CD4-positive, alpha-beta T cell (primary cell): ENCODE data around the gene DNAJC13. TPM values are rescaled to one million over a fixed set of nuclear protein-coding genes. Genes with fewer than 3 reads are reported as not detected.

Source experiments
- ATAC-seq: fragments of 200-7000 bp; cut with Tn5 transposase; one replicate; pipeline ENCODE4 v1.10.0; 2022; ENCODE audit warnings: mild to moderate bottlenecking; ENCODE audit not compliant: poor library complexity
- CTCF ChIA-PET: fragments of 350-600 bp; sonication (Branson Sonifier 250); formaldehyde crosslinking; loops from one replicate; lab custom pipeline; 2021; ENCODE audit warnings: antibody characterized with exemption, inconsistent platforms; lab: Charles Lee
- POLR2A ChIA-PET: fragments of 350-600 bp; sonication (Branson Sonifier 250); formaldehyde crosslinking; loops from one replicate; lab custom pipeline; 2021; ENCODE audit warnings: antibody characterized with exemption, inconsistent platforms; lab: Charles Lee
- DNase-seq, 14 experiments: peaks; one replicate each; pipeline ENCODE4 v3.0.0-alpha.2; 2013 to 2020; ENCODE audit warnings: mixed read lengths in 2 of 14
- H3K27ac ChIP-seq, 2 donors: one replicate each; pipeline versions ENCODE4 v1.5.1 to v1.7.0; 2013; ENCODE audit warnings: low read length in 2 of 2, low read depth in 1 of 2, mild to moderate bottlenecking in 1 of 2
- H3K27me3 ChIP-seq, 2 experiments: 1 replicate in 1 of 2; 2 replicates in 1 of 2; pipeline versions ENCODE4 v1.6.1 to v1.7.0; 2013; ENCODE audit warnings: low read length in 2 of 2, control low read depth in 1 of 2, mild to moderate bottlenecking in 1 of 2, moderate library complexity in 1 of 2; ENCODE audit not compliant: insufficient read depth in 2 of 2, control insufficient read depth in 1 of 2
- H3K36me3 ChIP-seq: one replicate; pipeline ENCODE4 v1.6.1; 2013; ENCODE audit warnings: low read length, control low read depth; ENCODE audit not compliant: insufficient read depth
- H3K4me1 ChIP-seq: one replicate; pipeline ENCODE4 v1.6.1; 2013; ENCODE audit warnings: low read length, control low read depth; ENCODE audit not compliant: insufficient read depth
- H3K4me3 ChIP-seq: one replicate; pipeline ENCODE4 v1.5.1; 2013; ENCODE audit warnings: mild to moderate bottlenecking, low read length, moderate library complexity
- H3K9me3 ChIP-seq, 2 experiments: 1 replicate in 1 of 2; 2 replicates in 1 of 2; pipeline versions ENCODE4 v1.6.1 to v1.7.0; 2013; ENCODE audit warnings: low read length in 2 of 2, mild to moderate bottlenecking in 2 of 2, control low read depth in 1 of 2, moderate library complexity in 1 of 2; ENCODE audit not compliant: control insufficient read depth in 1 of 2, insufficient read depth in 1 of 2
- H3K27ac Mint-ChIP-seq: one replicate; pipeline ENCODE4 v1.8.0; 2020; ENCODE audit warnings: mixed read lengths
- H3K27me3 Mint-ChIP-seq: one replicate; pipeline ENCODE4 v1.8.0; 2021; ENCODE audit warnings: mixed read lengths
- H3K36me3 Mint-ChIP-seq: one replicate; pipeline ENCODE4 v1.8.0; 2021; ENCODE audit warnings: low read depth, mixed read lengths
- H3K4me1 Mint-ChIP-seq: one replicate; pipeline ENCODE4 v1.8.0; 2021; ENCODE audit warnings: low read depth, mixed read lengths
- H3K4me3 Mint-ChIP-seq: one replicate; pipeline ENCODE4 v1.8.0; 2020; ENCODE audit warnings: mild to moderate bottlenecking, mixed read lengths
- H3K9me3 Mint-ChIP-seq: one replicate; pipeline ENCODE4 v1.8.0; 2020; ENCODE audit warnings: mixed read lengths
- intact Hi-C, 2 experiments: fragments of 100-400 bp; cut with DNase I in 1 of 2; cut with micrococcal nuclease in 1 of 2; formaldehyde crosslinking; loops; one replicate each; pipeline versions ENCODE4 v1.15.1 to v1.9.0; 2023 to 2025; cut with DNase I, micrococcal nuclease
- total RNA-seq, 174 experiments: library from RNA in 2 of 174; stranded (reverse) in 2 of 174; gene quantifications; one replicate each; pipeline ENCODE4 v1.2.3 and lab custom pipeline; 2021 to 2026
- TF ChIP-seq, protein P1 (sequence below): fragments of 200-600 bp; IDR thresholded peaks from one replicate; pipeline ENCODE4 v1.8.0; 2022; ENCODE audit warnings: antibody characterized with exemption, mild to moderate bottlenecking

DNAJC13 gene
- total RNA-seq, 2 experiments from 2014 or later: 13.5 to 14.3 TPM

DNA sequence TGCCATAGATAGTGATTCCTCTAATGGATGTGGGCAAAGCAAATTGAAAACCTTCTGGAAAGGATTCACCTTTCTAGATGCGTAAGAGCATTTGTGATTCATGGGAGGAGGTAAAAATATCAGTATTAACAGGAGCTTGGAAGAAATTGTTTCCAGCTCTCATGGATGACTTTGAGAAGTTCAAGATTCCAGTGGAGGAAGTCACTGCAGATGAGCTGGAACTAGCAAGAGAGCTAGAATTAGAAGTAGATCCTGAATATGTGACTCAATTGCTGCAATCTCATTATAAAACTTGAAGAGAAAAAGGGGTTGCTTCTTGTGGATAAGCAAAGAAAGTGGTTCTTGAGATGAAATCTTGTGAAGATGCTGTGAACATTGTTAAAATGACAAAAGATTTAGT lies 91.8 kb downstream of the DNAJC13 start:
- Mint-ChIP-seq H3K27ac (no peak overlapping the region), H3K36me3 (peaks cover 89% of the 10 kb centered on the region), H3K4me3 (no peak overlapping the region), H3K4me1 (no peaks in the 10 kb centered on the region), H3K9me3 (no peaks in the 10 kb centered on the region), H3K27me3 (no peaks in the 10 kb centered on the region)
- intact Hi-C loops: loop anchor here in 1 of 2 experiments (10.0 kb wide), 2 partner anchors 154 to 186 kb away; no protein-coding TSS in a partner anchor
- Histone ChIP-seq H3K9me3 (no peaks in the 10 kb centered on the region), H3K4me1 (no peaks in the 10 kb centered on the region), H3K27ac (no peak overlapping the region), H3K36me3 (peaks cover 80% of the 10 kb centered on the region), H3K4me3 (no peak overlapping the region), H3K27me3 (no peaks in the 10 kb centered on the region)
- ChIA-PET POLR2A (no interaction called here), CTCF (no interaction called here)
- DNase-seq (no peak), ATAC-seq (no peak)
- TF ChIP-seq, protein P1, sequence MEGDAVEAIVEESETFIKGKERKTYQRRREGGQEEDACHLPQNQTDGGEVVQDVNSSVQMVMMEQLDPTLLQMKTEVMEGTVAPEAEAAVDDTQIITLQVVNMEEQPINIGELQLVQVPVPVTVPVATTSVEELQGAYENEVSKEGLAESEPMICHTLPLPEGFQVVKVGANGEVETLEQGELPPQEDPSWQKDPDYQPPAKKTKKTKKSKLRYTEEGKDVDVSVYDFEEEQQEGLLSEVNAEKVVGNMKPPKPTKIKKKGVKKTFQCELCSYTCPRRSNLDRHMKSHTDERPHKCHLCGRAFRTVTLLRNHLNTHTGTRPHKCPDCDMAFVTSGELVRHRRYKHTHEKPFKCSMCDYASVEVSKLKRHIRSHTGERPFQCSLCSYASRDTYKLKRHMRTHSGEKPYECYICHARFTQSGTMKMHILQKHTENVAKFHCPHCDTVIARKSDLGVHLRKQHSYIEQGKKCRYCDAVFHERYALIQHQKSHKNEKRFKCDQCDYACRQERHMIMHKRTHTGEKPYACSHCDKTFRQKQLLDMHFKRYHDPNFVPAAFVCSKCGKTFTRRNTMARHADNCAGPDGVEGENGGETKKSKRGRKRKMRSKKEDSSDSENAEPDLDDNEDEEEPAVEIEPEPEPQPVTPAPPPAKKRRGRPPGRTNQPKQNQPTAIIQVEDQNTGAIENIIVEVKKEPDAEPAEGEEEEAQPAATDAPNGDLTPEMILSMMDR: no peak

DNA sequence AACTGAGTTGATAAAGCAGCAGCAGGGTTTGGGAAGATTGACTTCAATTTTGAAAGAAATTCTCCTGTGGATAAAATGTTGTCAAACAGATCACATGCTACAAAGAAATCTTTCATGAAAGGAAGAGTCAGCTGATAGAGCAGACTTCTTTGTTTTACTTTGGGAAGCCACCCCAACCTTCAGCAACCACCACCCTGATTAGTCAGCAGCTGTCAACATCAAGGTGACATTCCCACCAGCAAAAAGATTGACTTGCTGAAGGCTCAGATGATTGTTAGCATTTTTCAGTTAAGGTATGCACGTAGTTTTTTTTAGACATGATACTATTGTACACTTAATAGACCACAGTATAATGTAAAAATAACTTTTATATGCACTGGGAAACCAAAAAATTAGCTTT lies 92.2 kb downstream of the DNAJC13 start:
- H3K9me3 Mint-ChIP-seq: no peaks in the 10 kb centered on the region
- H3K27me3 Mint-ChIP-seq: no peaks in the 10 kb centered on the region
- Histone ChIP-seq H3K27ac (no peak overlapping the region), H3K4me3 (no peak overlapping the region), H3K9me3 (no peaks in the 10 kb centered on the region), H3K27me3 (no peaks in the 10 kb centered on the region), H3K36me3 (peaks cover 80% of the 10 kb centered on the region), H3K4me1 (no peaks in the 10 kb centered on the region)
- CTCF ChIA-PET: no interaction called here
- intact Hi-C loops: loop anchor here in 1 of 2 experiments (10.0 kb wide), 2 partner anchors 155 to 185 kb away; no protein-coding TSS in a partner anchor
- no peaks in the 10 kb centered on the region for H3K4me1 Mint-ChIP-seq
- POLR2A ChIA-PET: no interaction called here
- TF ChIP-seq, protein P1: no peak
- peaks cover 93% of the 10 kb centered on the region for H3K36me3 Mint-ChIP-seq
- no peak for ATAC-seq
- no peak for DNase-seq
- H3K27ac Mint-ChIP-seq: no peak overlapping the region
- H3K4me3 Mint-ChIP-seq: no peak overlapping the region

DNA sequence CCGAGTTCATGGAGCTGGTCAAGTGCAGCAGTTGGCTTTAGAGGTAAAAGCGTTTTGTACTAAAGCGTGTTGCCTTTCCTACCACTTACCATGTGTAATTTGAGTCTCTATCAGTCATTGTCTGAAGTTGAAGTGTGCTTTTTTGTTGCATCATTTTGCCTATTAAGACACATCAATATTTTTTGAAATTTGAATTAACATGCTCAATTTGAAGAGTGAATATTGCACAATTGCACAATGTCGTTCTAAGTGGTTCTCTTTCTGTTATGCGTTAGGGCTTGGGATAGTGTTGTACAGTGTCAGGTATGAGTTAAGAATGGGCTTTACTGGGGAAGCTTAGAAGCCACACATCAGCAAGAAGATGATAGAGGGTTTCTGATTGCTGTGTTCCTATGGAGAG lies 95.8 kb downstream of the DNAJC13 start:
- peaks cover 90% of the 10 kb centered on the region for H3K36me3 ChIP-seq
- H3K4me3 ChIP-seq: no peak overlapping the region
- Mint-ChIP-seq H3K9me3 (no peaks in the 10 kb centered on the region), H3K36me3 (peaks cover 96% of the 10 kb centered on the region), H3K4me3 (no peak overlapping the region), H3K27ac (no peak overlapping the region), H3K4me1 (no peaks in the 10 kb centered on the region), H3K27me3 (no peaks in the 10 kb centered on the region)
- intact Hi-C loops: no loop called here
- no peaks in the 10 kb centered on the region for H3K9me3 ChIP-seq
- TF ChIP-seq, protein P1: no peak
- no peak for DNase-seq
- no peak for ATAC-seq
- CTCF ChIA-PET: no interaction called here
- no peaks in the 10 kb centered on the region for H3K4me1 ChIP-seq
- POLR2A ChIA-PET: no interaction called here
- H3K27me3 ChIP-seq: no peaks in the 10 kb centered on the region
- no peak overlapping the region for H3K27ac ChIP-seq
